Adrenal gland (tissue), 5 donors: Measurements from ENCODE around the gene ATXN10.

ENCODE experiments used
- POLR2A ChIP-seq, 2 donors: fragments of 450-650 bp; IDR thresholded peaks; one replicate each; pipeline ENCODE4 v1.6.1; 2017; ENCODE audit warnings: antibody characterized with exemption in 2 of 2, mild to moderate bottlenecking in 2 of 2, moderate library complexity in 1 of 2
- TF ChIP-seq, protein P1 (sequence below), 6 experiments: fragments of 450-650 bp in 4 of 6; fragments of 200-600 bp in 2 of 6; sonication (generic) in 1 of 6; IDR thresholded peaks; 1 replicate in 5 of 6; 2 replicates in 1 of 6; pipeline versions ENCODE4 v1.5.1 to v1.8.0; 2016 to 2021; ENCODE audit warnings: antibody characterized with exemption in 6 of 6, mild to moderate bottlenecking in 2 of 6, moderate library complexity in 1 of 6
- donor health status: DM: no; HTN: no; CAD: no.

DNA sequence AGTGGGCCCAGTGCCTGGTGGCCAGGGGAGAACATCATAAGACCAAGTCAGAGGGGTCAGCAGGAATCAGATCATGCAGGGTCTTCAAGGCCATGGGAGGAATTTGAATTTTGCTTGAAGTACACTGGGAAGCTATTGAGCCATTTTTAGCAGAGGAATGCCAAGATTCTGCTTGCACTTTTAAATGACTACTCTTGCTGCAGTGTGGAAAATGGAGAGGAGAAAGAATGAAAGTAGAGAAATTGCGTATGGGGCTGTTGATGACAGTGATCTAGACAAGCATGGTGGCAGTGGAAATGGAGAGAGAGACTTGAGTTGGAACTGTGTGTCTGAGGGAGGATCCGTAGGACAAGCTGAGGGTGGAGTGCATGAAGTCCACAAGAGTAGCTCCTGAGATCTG lies 177.3 kb downstream of the ATXN10 start:
- no peak for TF ChIP-seq POLR2A (IDR thresholded peaks at IDR 0.05)
- TF ChIP-seq, protein P1, sequence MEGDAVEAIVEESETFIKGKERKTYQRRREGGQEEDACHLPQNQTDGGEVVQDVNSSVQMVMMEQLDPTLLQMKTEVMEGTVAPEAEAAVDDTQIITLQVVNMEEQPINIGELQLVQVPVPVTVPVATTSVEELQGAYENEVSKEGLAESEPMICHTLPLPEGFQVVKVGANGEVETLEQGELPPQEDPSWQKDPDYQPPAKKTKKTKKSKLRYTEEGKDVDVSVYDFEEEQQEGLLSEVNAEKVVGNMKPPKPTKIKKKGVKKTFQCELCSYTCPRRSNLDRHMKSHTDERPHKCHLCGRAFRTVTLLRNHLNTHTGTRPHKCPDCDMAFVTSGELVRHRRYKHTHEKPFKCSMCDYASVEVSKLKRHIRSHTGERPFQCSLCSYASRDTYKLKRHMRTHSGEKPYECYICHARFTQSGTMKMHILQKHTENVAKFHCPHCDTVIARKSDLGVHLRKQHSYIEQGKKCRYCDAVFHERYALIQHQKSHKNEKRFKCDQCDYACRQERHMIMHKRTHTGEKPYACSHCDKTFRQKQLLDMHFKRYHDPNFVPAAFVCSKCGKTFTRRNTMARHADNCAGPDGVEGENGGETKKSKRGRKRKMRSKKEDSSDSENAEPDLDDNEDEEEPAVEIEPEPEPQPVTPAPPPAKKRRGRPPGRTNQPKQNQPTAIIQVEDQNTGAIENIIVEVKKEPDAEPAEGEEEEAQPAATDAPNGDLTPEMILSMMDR (IDR thresholded peaks at IDR 0.05) = no peak
